Spleen (tissue), 11 donors: Measurements from ENCODE around the gene CALHM5. TPM values are rescaled to one million over a fixed set of nuclear protein-coding genes. Genes with fewer than 3 reads are reported as not detected.

Experiments
- DNase-seq: peaks from one replicate; pipeline ENCODE4 v3.0.0-alpha.2; 2020
- H3K27ac ChIP-seq, 8 donors: fragments of 200-600 bp; sonication (generic) in 7 of 8; 1 replicate in 4 of 8; 2 replicates in 4 of 8; pipeline versions ENCODE4 v1.5.0 to v1.8.0; 2016 to 2021; ENCODE audit warnings: inconsistent platforms in 4 of 8, mild to moderate bottlenecking in 4 of 8, moderate library complexity in 1 of 8
- H3K27me3 ChIP-seq, 7 donors: fragments of 200-600 bp; sonication (generic) in 6 of 7; replicated peaks in 1 of 7; 1 replicate in 4 of 7; 2 replicates in 3 of 7; pipeline versions ENCODE4 v1.5.0 to v1.8.0; 2016 to 2021; ENCODE audit warnings: inconsistent platforms in 3 of 7, mild to moderate bottlenecking in 1 of 7
- H3K36me3 ChIP-seq, 6 donors: fragments of 200-600 bp; sonication (generic) in 5 of 6; 1 replicate in 4 of 6; 2 replicates in 2 of 6; pipeline versions ENCODE4 v1.5.0 to v1.8.0; 2016 to 2021; ENCODE audit warnings: inconsistent platforms in 2 of 6
- H3K4me1 ChIP-seq, 6 donors: fragments of 200-600 bp; sonication (generic) in 5 of 6; 1 replicate in 3 of 6; 2 replicates in 3 of 6; pipeline versions ENCODE4 v1.5.0 to v1.8.0; 2016 to 2021; ENCODE audit warnings: inconsistent platforms in 3 of 6
- H3K4me3 ChIP-seq, 8 donors: fragments of 200-600 bp; sonication (generic) in 7 of 8; 1 replicate in 4 of 8; 2 replicates in 4 of 8; pipeline versions ENCODE4 v1.5.0 to v1.8.0; 2016 to 2021; ENCODE audit warnings: inconsistent platforms in 4 of 8, mild to moderate bottlenecking in 4 of 8, moderate library complexity in 2 of 8
- H3K9me3 ChIP-seq, 8 donors: fragments of 200-600 bp; sonication (generic) in 7 of 8; 1 replicate in 4 of 8; 2 replicates in 4 of 8; pipeline versions ENCODE4 v1.5.0 to v1.8.0; 2016 to 2021; ENCODE audit warnings: inconsistent platforms in 4 of 8
- CTCF ChIP-seq, 11 experiments: fragments of 200-600 bp in 7 of 11; fragments of 450-650 bp in 4 of 11; sonication (generic) in 4 of 11; IDR thresholded peaks in 8 of 11; conservative IDR thresholded peaks in 3 of 11; 1 replicate in 7 of 11; 2 replicates in 4 of 11; pipeline versions ENCODE4 v1.4.0 to v1.8.0; 2016 to 2021; ENCODE audit warnings: antibody characterized with exemption in 11 of 11, inconsistent platforms in 4 of 11, mild to moderate bottlenecking in 1 of 11
- POLR2A ChIP-seq, 3 donors: fragments of 450-650 bp; IDR thresholded peaks; one replicate each; pipeline ENCODE4 v1.5.1; 2017; ENCODE audit warnings: antibody characterized with exemption in 3 of 3, mild to moderate bottlenecking in 1 of 3
- POLR2AphosphoS5 ChIP-seq, 3 donors: sonication (generic); formaldehyde crosslinking; IDR thresholded peaks; one replicate each; pipeline ENCODE4 v1.5.1; 2017; ENCODE audit warnings: antibody characterized with exemption in 3 of 3
- WGBS, 5 donors: extraction: QIAGEN DNeasy Blood & Tissue Kit in 3 of 5; methylation state at CpG; one replicate each; pipeline versions ENCODE4 v1.1.5 to v1.1.7; 2013 to 2018; 5-methylcytosine and 5-hydroxymethylcytosine counted together
- intact Hi-C: fragments of 100-400 bp; cut with DNase I; formaldehyde crosslinking; loops from one replicate; pipeline ENCODE4 v1.15.0; 2023; ENCODE audit warnings: low total_unique reads
- polyA plus RNA-seq, 3 donors: library from polyadenylated mRNA; stranded (reverse); fragments of 200-250 nt; gene quantifications; one replicate each; pipeline ENCODE4 v1.2.1, GENCODE V29; 2013
- total RNA-seq, 7 donors: library from RNA; depleted of rRNA in 3 of 7; stranded (reverse); fragments of >200 nt in 3 of 7; fragmentation: NEBNext Ultra II Directional in 4 of 7; extraction: Animal tissue kit (Norgen Biotek cat#: 25700) in 4 of 7; gene quantifications; one replicate each; pipeline versions ENCODE4 v1.1.0 to v1.2.1, GENCODE V29; 2016 to 2021
- donor health status: healthy with polysubstance abuse.
- donor health status: DM: no; HTN: no; CAD: no; lungs with moderate emphysema.
- donor health status: DM: no; HTN: no; CAD: no.
- donor health status: Bipolar disorder and iron deficiency.
- donor health status: healthy.
- donor health status: DM: no; HTN: no; CAD: no.
- donor health status: DM: yes; HTN: yes; CAD: no.

The CALHM5 gene
- total and polyA plus RNA-seq, 10 donors, result 0.24 to 2.6 (median 2.1) TPM

GRCh38 chr6:116543149-116543548, 31.7 kb downstream of the CALHM5 start:
- intact Hi-C loops, result no loop called here
- Histone ChIP-seq H3K4me1 (no peaks in the 10 kb centered on the region), H3K27me3 (no peaks in the 10 kb centered on the region), H3K27ac (no peak overlapping the region), H3K4me3 (no peak overlapping the region), H3K36me3 (no peaks in the 10 kb centered on the region), H3K9me3 (no peaks in the 10 kb centered on the region)
- no peak for TF ChIP-seq POLR2AphosphoS5 (IDR thresholded peaks at IDR 0.05)
- no peak for DNase-seq

- no peak for DNase-seq
These were observed 34.2 kb downstream of the CALHM5 start, which contains the start of gene TRAPPC3L for GRCh38 chr6:116545651-116546050. Gene TRAPPC3L (minus strand): TSS chr6:116545684. CDS start chr6:116545514, 170 bp downstream.

GRCh38 chr6:116547358-116547757, 35.9 kb downstream of the CALHM5 start:
- intact Hi-C loops, result no loop called here
- 85 to 92% (median 88%) methylated on average over 5 to 6 of the region's 6 CpGs for WGBS, 5 donors

More at GRCh38 chr6:116545651-116546050, 34.2 kb downstream of the CALHM5 start, which contains the start of gene TRAPPC3L:
- TF ChIP-seq POLR2A (IDR thresholded peaks at IDR 0.05) (no peak), CTCF (IDR thresholded peaks at IDR 0.05 in 8 of 11, conservative IDR thresholded peaks at IDR 0.05 in 3 of 11) (no peak), POLR2AphosphoS5 (IDR thresholded peaks at IDR 0.05) (no peak)
- Histone ChIP-seq H3K27ac (no peak within 1 kb of the TSS), H3K36me3 (no peaks in the 10 kb centered on the region), H3K9me3 (no peaks in the 10 kb centered on the region), H3K27me3 (no peaks in the 10 kb centered on the region), H3K4me3 (no peak within 1 kb of the TSS), H3K4me1 (no peaks in the 10 kb centered on the region)
- intact Hi-C loops, result no loop called here
- 71 to 83% (median 75%) methylated on average over 4 of the region's 4 CpGs for WGBS, 5 donors

GRCh38 chr6:116550796-116551195, 39.4 kb downstream of the CALHM5 start:
- H3K4me3 ChIP-seq, result no peak overlapping the region
- no peak for DNase-seq
- no peak for TF ChIP-seq POLR2AphosphoS5 (IDR thresholded peaks at IDR 0.05)
- no peak for TF ChIP-seq POLR2A (IDR thresholded peaks at IDR 0.05)
- no peak for TF ChIP-seq CTCF (IDR thresholded peaks at IDR 0.05 in 8 of 11, conservative IDR thresholded peaks at IDR 0.05 in 3 of 11)
- H3K36me3 ChIP-seq, result no peaks in the 10 kb centered on the region
- 68 to 79% (median 73%) methylated on average over 4 of the region's 4 CpGs for whole genome bisulfite sequencing, 5 donors
- intact Hi-C loops, result no loop called here
- no peaks in the 10 kb centered on the region for H3K9me3 ChIP-seq
- no peaks in the 10 kb centered on the region for H3K27me3 ChIP-seq
- H3K4me1 ChIP-seq, result no peaks in the 10 kb centered on the region
- no peak overlapping the region for H3K27ac ChIP-seq

More at GRCh38 chr6:116547358-116547757, 35.9 kb downstream of the CALHM5 start:
- H3K36me3 ChIP-seq, result no peaks in the 10 kb centered on the region
- no peak overlapping the region for H3K27ac ChIP-seq
- H3K4me3 ChIP-seq, result no peak overlapping the region
- H3K9me3 ChIP-seq, result no peaks in the 10 kb centered on the region
- DNase-seq, result no peak
- no peaks in the 10 kb centered on the region for H3K27me3 ChIP-seq
- H3K4me1 ChIP-seq, result no peaks in the 10 kb centered on the region
- TF ChIP-seq POLR2A (IDR thresholded peaks at IDR 0.05), result no peak
- TF ChIP-seq POLR2AphosphoS5 (IDR thresholded peaks at IDR 0.05), result no peak
- no peak for TF ChIP-seq CTCF (IDR thresholded peaks at IDR 0.05 in 8 of 11, conservative IDR thresholded peaks at IDR 0.05 in 3 of 11)

- Histone ChIP-seq H3K4me1 (no peaks in the 10 kb centered on the region), H3K27ac (no peak within 1 kb of the TSS), H3K36me3 (no peaks in the 10 kb centered on the region), H3K9me3 (no peaks in the 10 kb centered on the region), H3K4me3 (no peak within 1 kb of the TSS), H3K27me3 (no peaks in the 10 kb centered on the region)
- DNase-seq, result no peak
- intact Hi-C loops, result no loop called here
- no peak for TF ChIP-seq POLR2A (IDR thresholded peaks at IDR 0.05)
- TF ChIP-seq CTCF (IDR thresholded peaks at IDR 0.05 in 8 of 11, conservative IDR thresholded peaks at IDR 0.05 in 3 of 11), result no peak
- no peak for TF ChIP-seq POLR2AphosphoS5 (IDR thresholded peaks at IDR 0.05)
These were observed 42.0 kb downstream of the CALHM5 start, which contains the start of gene CALHM4 for GRCh38 chr6:116553451-116553850. Gene CALHM4 (plus strand): TSS chr6:116553751. CDS start chr6:116553794, 43 bp downstream.
